22Rv1 (cell line): ENCODE measurements around the gene FOXP1.

Experiments used
- H3K27ac ChIP-seq: fragments of 450-650 bp; 2 replicates; pipeline ENCODE4 v1.5.1; 2017
- CTCF ChIP-seq: fragments of 450-650 bp; IDR thresholded peaks from 2 replicates; pipeline ENCODE4 v1.5.1; 2017; ENCODE audit warnings: mild to moderate bottlenecking
- ZFX ChIP-seq: fragments of 450-650 bp; IDR thresholded peaks from 2 replicates; pipeline ENCODE4 v1.6.1; 2017; ENCODE audit warnings: antibody characterized with exemption, borderline replicate concordance

FOXP1 gene

GRCh38 chr3:71487418-71487817 is 96.1 kb downstream of the FOXP1 start:
- TF ChIP-seq CTCF (no peak), ZFX (no peak)
- no peak overlapping the region for H3K27ac ChIP-seq

DNA sequence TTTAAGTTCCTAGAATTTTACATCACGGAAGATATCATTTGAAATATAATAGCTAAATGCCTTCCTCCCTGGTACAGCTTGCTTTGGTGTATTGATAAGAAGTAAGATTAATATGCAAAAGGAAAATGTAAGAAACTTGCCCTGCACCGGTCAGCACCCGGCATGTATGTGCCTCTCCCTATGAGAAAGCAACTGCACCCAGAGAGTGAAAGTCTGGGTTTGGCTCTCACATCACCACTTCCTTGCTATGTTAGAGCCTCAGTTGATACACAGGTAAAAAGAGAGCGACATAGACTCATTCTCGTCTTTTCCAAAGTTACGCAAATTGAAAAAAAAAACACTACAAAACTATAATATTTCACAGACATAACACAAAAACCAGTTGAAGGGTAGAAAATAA is 96.7 kb downstream of the FOXP1 start:
- TF ChIP-seq ZFX, result no peak
- no peak overlapping the region for H3K27ac ChIP-seq

DNA sequence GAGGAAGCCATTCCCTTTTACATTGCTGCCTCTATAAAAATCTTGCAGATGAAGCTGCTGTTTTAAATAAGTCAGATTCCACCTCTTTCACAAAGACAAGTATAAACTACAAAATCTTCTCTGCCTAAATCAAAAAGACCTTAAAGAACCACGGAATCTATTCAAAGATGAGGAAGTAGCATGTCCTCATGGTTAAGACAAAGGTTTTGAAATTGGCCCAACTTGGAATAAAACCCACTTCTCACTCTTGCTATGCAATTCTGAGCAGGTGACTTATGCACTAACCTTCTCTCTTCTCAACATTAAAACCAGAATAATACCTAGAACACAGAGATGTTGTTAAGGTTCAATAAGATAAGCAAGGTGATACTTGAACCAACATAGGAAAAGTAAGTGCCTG is 97.6 kb downstream of the FOXP1 start:
- no peak overlapping the region for H3K27ac ChIP-seq
- no peak for TF ChIP-seq ZFX

DNA sequence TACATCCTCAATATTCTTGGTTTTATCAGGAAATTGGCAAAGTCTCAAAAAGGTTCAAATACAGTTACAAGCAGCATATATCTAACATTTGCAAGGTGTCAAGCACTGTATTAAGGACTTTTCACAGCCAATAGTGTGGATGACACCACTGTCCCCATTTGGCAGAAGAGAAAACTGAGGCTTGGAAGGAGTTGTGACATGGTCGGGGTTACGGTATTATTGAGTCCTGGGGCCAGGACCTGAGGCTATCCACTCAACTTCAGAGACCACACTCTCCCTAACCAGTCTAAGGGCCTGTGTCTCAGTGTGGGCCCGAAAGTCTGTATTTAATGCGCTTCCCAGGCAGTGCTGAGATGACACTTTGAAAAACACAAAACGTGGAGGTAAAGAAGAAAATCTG is 99.1 kb downstream of the FOXP1 start:
- no peak for TF ChIP-seq CTCF
- no peak for TF ChIP-seq ZFX
- H3K27ac ChIP-seq, result no peak overlapping the region

DNA sequence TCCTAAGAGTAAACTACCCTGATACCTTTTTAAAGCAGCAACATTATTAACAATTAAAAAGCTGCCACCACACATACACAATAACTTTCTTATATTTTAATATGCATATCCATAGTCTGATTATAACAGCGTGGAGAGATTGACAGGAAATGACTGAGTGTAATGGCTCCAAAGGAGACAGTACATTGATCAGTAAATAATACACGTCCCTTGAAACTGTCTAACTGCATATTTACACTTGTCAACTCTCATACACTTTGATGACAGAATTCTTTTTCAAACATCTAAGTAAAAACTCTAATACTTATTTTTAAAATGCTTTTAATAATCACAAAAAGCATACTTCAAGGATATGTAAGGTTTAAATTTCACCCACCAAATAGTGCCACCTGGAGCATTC is 99.5 kb downstream of the FOXP1 start:
- TF ChIP-seq CTCF (no peak), ZFX (no peak)
- no peak overlapping the region for H3K27ac ChIP-seq

- TF ChIP-seq CTCF, result no peak
- H3K27ac ChIP-seq, result no peak overlapping the region
Observed at GRCh38 chr3:71482771-71483170, 100.8 kb downstream of the FOXP1 start.

- no peak for TF ChIP-seq ZFX
- no peak for TF ChIP-seq CTCF
- H3K27ac ChIP-seq, result no peak overlapping the region
Observed at GRCh38 chr3:71478568-71478967, 105.0 kb downstream of the FOXP1 start.

- TF ChIP-seq CTCF (no peak), ZFX (no peak)
- H3K27ac ChIP-seq, result no peak overlapping the region
Observed at GRCh38 chr3:71476950-71477349, 106.6 kb downstream of the FOXP1 start.

- H3K27ac ChIP-seq, result peak overlapping the region; percentile 7
- TF ChIP-seq ZFX (no peak), CTCF (no peak)
Observed at GRCh38 chr3:71469138-71469435, 114.4 kb downstream of the FOXP1 start.
